HepG2 (cell line): ENCODE results near the gene TGM1. TPM values are rescaled to one million over a fixed set of nuclear protein-coding genes. Genes with fewer than 3 reads are reported as not detected.

Experiments used
- ELF4 ChIP-seq: sonication (generic); formaldehyde crosslinking; IDR thresholded peaks from 2 replicates; pipeline ENCODE4 v1.5.0; 2020; ENCODE audit warnings: missing genetic modification reagents, mild to moderate bottlenecking, moderate library complexity, borderline replicate concordance
- FOXA1 ChIP-seq, 2 experiments: fragments of 450-650 bp in 1 of 2; sonication (generic) in 1 of 2; formaldehyde crosslinking in 1 of 2; IDR thresholded peaks; 2 replicates each; pipeline versions ENCODE4 v1.4.0 to v1.6.1; 2016 to 2020; ENCODE audit warnings: missing genetic modification reagents in 1 of 2
- HDAC6 ChIP-seq: fragments of 200-600 bp; sonication (generic); IDR thresholded peaks from 2 replicates; pipeline ENCODE4 v1.7.0; 2017; ENCODE audit warnings: mild to moderate bottlenecking, antibody characterized with exemption, low read length, low read depth
- HMG20A ChIP-seq: IDR thresholded peaks from 2 replicates; pipeline ENCODE4 v1.6.1; 2016; ENCODE audit warnings: borderline replicate concordance
- JUND ChIP-seq: sonication (generic); formaldehyde crosslinking; IDR thresholded peaks from 2 replicates; pipeline ENCODE4 v1.8.0; 2022; ENCODE audit warnings: mild to moderate bottlenecking, missing genetic modification reagents
- KDM5A ChIP-seq: fragments of 200-600 bp; sonication (generic); IDR thresholded peaks from 2 replicates; pipeline ENCODE4 v1.7.0; 2018; ENCODE audit warnings: antibody characterized with exemption, mild to moderate bottlenecking, low read length, borderline replicate concordance
- MAFG ChIP-seq: sonication (generic); formaldehyde crosslinking; IDR thresholded peaks from 2 replicates; pipeline ENCODE4 v1.5.1; 2020; ENCODE audit warnings: mild to moderate bottlenecking, missing genetic modification reagents
- PAWR ChIP-seq: sonication (generic); formaldehyde crosslinking; IDR thresholded peaks from 2 replicates; pipeline ENCODE4 v1.4.0; 2020; ENCODE audit warnings: missing genetic modification reagents, mild to moderate bottlenecking, borderline replicate concordance
- PHF21A ChIP-seq: sonication (generic); formaldehyde crosslinking; IDR thresholded peaks from 2 replicates; pipeline ENCODE4 v1.5.0; 2020; ENCODE audit warnings: mild to moderate bottlenecking, missing genetic modification reagents
- POLR2A ChIP-seq, 2 experiments: IDR thresholded peaks; 2 replicates each; pipeline ENCODE4 v1.6.1; 2011; ENCODE audit warnings: low read depth in 2 of 2, low read length in 2 of 2, mild to moderate bottlenecking in 1 of 2, moderate library complexity in 1 of 2; ENCODE audit not compliant: insufficient read depth in 1 of 2
- SRY ChIP-seq: sonication (generic); formaldehyde crosslinking; IDR thresholded peaks from 2 replicates; pipeline ENCODE4 v1.8.0; 2022; ENCODE audit warnings: mild to moderate bottlenecking, missing genetic modification reagents
- ZBTB38 ChIP-seq: sonication (generic); formaldehyde crosslinking; IDR thresholded peaks from 2 replicates; pipeline ENCODE4 v1.5.1; 2020; ENCODE audit warnings: mild to moderate bottlenecking, missing genetic modification reagents
- ZNF180 ChIP-seq: sonication (generic); formaldehyde crosslinking; IDR thresholded peaks from 2 replicates; pipeline ENCODE4 v1.4.0; 2020; ENCODE audit warnings: low read depth, missing genetic modification reagents, borderline replicate concordance
- ZNF510 ChIP-seq: sonication (generic); formaldehyde crosslinking; IDR thresholded peaks from 2 replicates; pipeline ENCODE4 v1.4.0; 2020; ENCODE audit warnings: low read depth, mild to moderate bottlenecking, missing genetic modification reagents
- ZNF670 ChIP-seq: sonication (generic); formaldehyde crosslinking; IDR thresholded peaks from 2 replicates; pipeline ENCODE4 v1.8.0; 2022; ENCODE audit warnings: mild to moderate bottlenecking, missing genetic modification reagents, borderline replicate concordance
- ZNF7 ChIP-seq: IDR thresholded peaks from 2 replicates; pipeline ENCODE4 v1.6.1; 2016; ENCODE audit warnings: missing biosample characterization, missing genetic modification reagents
- ZNF788 ChIP-seq: sonication (generic); formaldehyde crosslinking; IDR thresholded peaks from 2 replicates; pipeline ENCODE4 v1.5.0; 2020; ENCODE audit warnings: mild to moderate bottlenecking, missing genetic modification reagents, borderline replicate concordance
- ZNF878 ChIP-seq: sonication (generic); formaldehyde crosslinking; IDR thresholded peaks from 2 replicates; pipeline ENCODE4 v1.8.1; 2023; ENCODE audit warnings: mild to moderate bottlenecking, missing genetic modification reagents, moderate library complexity
- ZSCAN12 ChIP-seq: sonication (generic); formaldehyde crosslinking; IDR thresholded peaks from 2 replicates; pipeline ENCODE4 v1.9.0; 2021; ENCODE audit warnings: mild to moderate bottlenecking, missing genetic modification reagents
- polyA plus RNA-seq, 8 experiments: library from polyadenylated mRNA; depleted of rRNA in 3 of 8; stranded (reverse) in 7 of 8; unstranded in 1 of 8; fragments of >200 nt; fragmentation: Illumina TruSeq in 4 of 8; extraction: Trizol in 4 of 8; gene quantifications; 2 replicates each; pipeline versions ENCODE4 v1.2.1 to v1.2.3, GENCODE V29; 2011 to 2016; ENCODE audit warnings: low read depth in 4 of 8, missing spikeins in 1 of 8, mixed read lengths in 1 of 8; ENCODE audit not compliant: insufficient read depth in 1 of 8
- total RNA-seq, 5 experiments: library from RNA; depleted of rRNA; stranded (reverse); fragments of >200 nt; fragmentation: Illumina TruSeq; extraction: Trizol; gene quantifications; 2 replicates each; pipeline ENCODE4 v1.2.3, GENCODE V29; 2016; ENCODE audit warnings: low read depth in 1 of 5
- TF ChIP-seq, protein P1 (sequence below): sonication (generic); formaldehyde crosslinking; IDR thresholded peaks from 2 replicates; pipeline ENCODE4 v1.9.0; 2021; ENCODE audit warnings: missing genetic modification reagents, borderline replicate concordance
- TF ChIP-seq, protein P2 (sequence below): sonication (generic); formaldehyde crosslinking; IDR thresholded peaks from 2 replicates; pipeline ENCODE4 v1.4.0; 2020; ENCODE audit warnings: mild to moderate bottlenecking, low read depth, missing genetic modification reagents
- TF ChIP-seq, protein P3 (sequence below): sonication (generic); formaldehyde crosslinking; IDR thresholded peaks from 2 replicates; pipeline ENCODE4 v1.5.0; 2020; ENCODE audit warnings: mild to moderate bottlenecking, missing genetic modification reagents, moderate library complexity
- TF ChIP-seq, protein P4 (sequence below): sonication (generic); formaldehyde crosslinking; IDR thresholded peaks from 2 replicates; pipeline ENCODE4 v1.5.1; 2020; ENCODE audit warnings: mild to moderate bottlenecking, missing genetic modification reagents, moderate library complexity

TGM1 gene
- total and polyA plus RNA-seq, 2 of the 13 experiments (the other 11 are each of a cell fraction or from before 2014, with no cell fraction given), result 3.2 to 10.6 TPM

GRCh38 chr14:24213866-24214662, 48.9 kb downstream of the TGM1 start (continued):
- TF ChIP-seq ZSCAN12 (CRISPR knock-in tag) (0 out of 2 replicates have a peak, but pooled peaks have one; percentile 37), SRY (CRISPR knock-in tag) (no peak), PHF21A (CRISPR knock-in tag) (no peak), ZNF788 (CRISPR knock-in tag) (0 out of 2 replicates have a peak, but pooled peaks have one; percentile 59), ZNF670 (no peak), ZNF180 (CRISPR knock-in tag) (no peak), KDM5A (peak; percentile 91), HDAC6 (no peak), FOXA1 (IDR thresholded peaks at IDR 0.05) (no peak), FOXA1 (CRISPR knock-in tag; IDR thresholded peaks at IDR 0.05) (no peak), ZBTB38 (no peak), ZNF510 (CRISPR knock-in tag) (no peak), MAFG (CRISPR knock-in tag) (no peak), ZNF878 (no peak), ZNF7 (CRISPR knock-in tag) (0 out of 2 replicates have a peak, but pooled peaks have one; percentile 46), POLR2A (IDR thresholded peaks at IDR 0.05; ENCODE audit: insufficient read depth in 1 of 2, low read depth in 2 of 2, low read length in 2 of 2) (no peak), PAWR (CRISPR knock-in tag) (no peak), JUND (CRISPR knock-in tag) (0 out of 2 replicates have a peak, but pooled peaks have one; percentile 1), ELF4 (CRISPR knock-in tag) (no peak), HMG20A (CRISPR knock-in tag) (no peak)
- TF ChIP-seq, protein P1, sequence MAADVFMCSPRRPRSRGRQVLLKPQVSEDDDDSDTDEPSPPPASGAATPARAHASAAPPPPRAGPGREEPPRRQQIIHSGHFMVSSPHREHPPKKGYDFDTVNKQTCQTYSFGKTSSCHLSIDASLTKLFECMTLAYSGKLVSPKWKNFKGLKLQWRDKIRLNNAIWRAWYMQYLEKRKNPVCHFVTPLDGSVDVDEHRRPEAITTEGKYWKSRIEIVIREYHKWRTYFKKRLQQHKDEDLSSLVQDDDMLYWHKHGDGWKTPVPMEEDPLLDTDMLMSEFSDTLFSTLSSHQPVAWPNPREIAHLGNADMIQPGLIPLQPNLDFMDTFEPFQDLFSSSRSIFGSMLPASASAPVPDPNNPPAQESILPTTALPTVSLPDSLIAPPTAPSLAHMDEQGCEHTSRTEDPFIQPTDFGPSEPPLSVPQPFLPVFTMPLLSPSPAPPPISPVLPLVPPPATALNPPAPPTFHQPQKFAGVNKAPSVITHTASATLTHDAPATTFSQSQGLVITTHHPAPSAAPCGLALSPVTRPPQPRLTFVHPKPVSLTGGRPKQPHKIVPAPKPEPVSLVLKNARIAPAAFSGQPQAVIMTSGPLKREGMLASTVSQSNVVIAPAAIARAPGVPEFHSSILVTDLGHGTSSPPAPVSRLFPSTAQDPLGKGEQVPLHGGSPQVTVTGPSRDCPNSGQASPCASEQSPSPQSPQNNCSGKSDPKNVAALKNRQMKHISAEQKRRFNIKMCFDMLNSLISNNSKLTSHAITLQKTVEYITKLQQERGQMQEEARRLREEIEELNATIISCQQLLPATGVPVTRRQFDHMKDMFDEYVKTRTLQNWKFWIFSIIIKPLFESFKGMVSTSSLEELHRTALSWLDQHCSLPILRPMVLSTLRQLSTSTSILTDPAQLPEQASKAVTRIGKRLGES (CRISPR knock-in tag), result no peak
- TF ChIP-seq, protein P2, sequence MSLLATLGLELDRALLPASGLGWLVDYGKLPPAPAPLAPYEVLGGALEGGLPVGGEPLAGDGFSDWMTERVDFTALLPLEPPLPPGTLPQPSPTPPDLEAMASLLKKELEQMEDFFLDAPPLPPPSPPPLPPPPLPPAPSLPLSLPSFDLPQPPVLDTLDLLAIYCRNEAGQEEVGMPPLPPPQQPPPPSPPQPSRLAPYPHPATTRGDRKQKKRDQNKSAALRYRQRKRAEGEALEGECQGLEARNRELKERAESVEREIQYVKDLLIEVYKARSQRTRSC, result no peak
- TF ChIP-seq, protein P3, sequence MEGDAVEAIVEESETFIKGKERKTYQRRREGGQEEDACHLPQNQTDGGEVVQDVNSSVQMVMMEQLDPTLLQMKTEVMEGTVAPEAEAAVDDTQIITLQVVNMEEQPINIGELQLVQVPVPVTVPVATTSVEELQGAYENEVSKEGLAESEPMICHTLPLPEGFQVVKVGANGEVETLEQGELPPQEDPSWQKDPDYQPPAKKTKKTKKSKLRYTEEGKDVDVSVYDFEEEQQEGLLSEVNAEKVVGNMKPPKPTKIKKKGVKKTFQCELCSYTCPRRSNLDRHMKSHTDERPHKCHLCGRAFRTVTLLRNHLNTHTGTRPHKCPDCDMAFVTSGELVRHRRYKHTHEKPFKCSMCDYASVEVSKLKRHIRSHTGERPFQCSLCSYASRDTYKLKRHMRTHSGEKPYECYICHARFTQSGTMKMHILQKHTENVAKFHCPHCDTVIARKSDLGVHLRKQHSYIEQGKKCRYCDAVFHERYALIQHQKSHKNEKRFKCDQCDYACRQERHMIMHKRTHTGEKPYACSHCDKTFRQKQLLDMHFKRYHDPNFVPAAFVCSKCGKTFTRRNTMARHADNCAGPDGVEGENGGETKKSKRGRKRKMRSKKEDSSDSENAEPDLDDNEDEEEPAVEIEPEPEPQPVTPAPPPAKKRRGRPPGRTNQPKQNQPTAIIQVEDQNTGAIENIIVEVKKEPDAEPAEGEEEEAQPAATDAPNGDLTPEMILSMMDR (CRISPR knock-in tag), result peak; percentile 13; the same call in 1 of the 2 replicates
- TF ChIP-seq, protein P4, sequence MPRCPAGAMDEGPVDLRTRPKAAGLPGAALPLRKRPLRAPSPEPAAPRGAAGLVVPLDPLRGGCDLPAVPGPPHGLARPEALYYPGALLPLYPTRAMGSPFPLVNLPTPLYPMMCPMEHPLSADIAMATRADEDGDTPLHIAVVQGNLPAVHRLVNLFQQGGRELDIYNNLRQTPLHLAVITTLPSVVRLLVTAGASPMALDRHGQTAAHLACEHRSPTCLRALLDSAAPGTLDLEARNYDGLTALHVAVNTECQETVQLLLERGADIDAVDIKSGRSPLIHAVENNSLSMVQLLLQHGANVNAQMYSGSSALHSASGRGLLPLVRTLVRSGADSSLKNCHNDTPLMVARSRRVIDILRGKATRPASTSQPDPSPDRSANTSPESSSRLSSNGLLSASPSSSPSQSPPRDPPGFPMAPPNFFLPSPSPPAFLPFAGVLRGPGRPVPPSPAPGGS (CRISPR knock-in tag), result no peak
